Karpas-422 (cell line): Measurements from ENCODE around the gene OR56A1. TPM values are rescaled to one million over a fixed set of nuclear protein-coding genes. Genes with fewer than 3 reads are reported as not detected.

Experiments used
- DNase-seq: peaks from one replicate; pipeline ENCODE4 v3.0.0-alpha.2; 2015
- H2AFZ ChIP-seq: fragments of 200-600 bp; sonication (generic); 2 replicates; pipeline ENCODE4 v1.6.1; 2014; ENCODE audit warnings: antibody characterized with exemption, low read length, mixed read lengths
- H3K27ac ChIP-seq: fragments of 200-600 bp; sonication (generic); 2 replicates; pipeline ENCODE4 v1.5.1; 2014; ENCODE audit warnings: mild to moderate bottlenecking, low read length, moderate library complexity
- H3K27me3 ChIP-seq: fragments of 200-600 bp; sonication (generic); 2 replicates; pipeline ENCODE4 v1.6.1; 2014; ENCODE audit warnings: low read length, mixed read lengths
- H3K36me3 ChIP-seq: fragments of 200-600 bp; sonication (generic); 2 replicates; pipeline ENCODE4 v1.6.1; 2014; ENCODE audit warnings: low read length, mixed read lengths; ENCODE audit not compliant: insufficient read depth
- H3K4me1 ChIP-seq: fragments of 200-600 bp; sonication (generic); 2 replicates; pipeline ENCODE4 v1.6.1; 2014; ENCODE audit warnings: mild to moderate bottlenecking, low read length, mixed read lengths
- H3K4me2 ChIP-seq: fragments of 200-600 bp; sonication (generic); 2 replicates; pipeline ENCODE4 v1.6.1; 2014; ENCODE audit warnings: low read length, low read depth, mild to moderate bottlenecking; ENCODE audit not compliant: poor library complexity, severe bottlenecking
- H3K4me3 ChIP-seq: fragments of 200-600 bp; sonication (generic); 2 replicates; pipeline ENCODE4 v1.5.1; 2014; ENCODE audit warnings: mild to moderate bottlenecking, antibody characterized with exemption, low read length, mixed read lengths
- H3K79me2 ChIP-seq: fragments of 200-600 bp; sonication (generic); 2 replicates; pipeline ENCODE4 v1.6.1; 2014; ENCODE audit warnings: mild to moderate bottlenecking, low read length, mixed read lengths
- H3K9ac ChIP-seq: fragments of 200-600 bp; sonication (generic); 2 replicates; pipeline ENCODE4 v1.6.0; 2014; ENCODE audit warnings: low read length
- H3K9me2 ChIP-seq: fragments of 200-600 bp; sonication (generic), shearing (Covaris generic); replicated peaks from 2 replicates; pipeline ENCODE4 v1.6.0; 2014; ENCODE audit warnings: mild to moderate bottlenecking, low read length, moderate library complexity; ENCODE audit not compliant: insufficient read depth
- H3K9me3 ChIP-seq: fragments of 300-700, 200-600 bp; sonication (generic); 2 replicates; pipeline ENCODE4 v1.6.1; 2014; ENCODE audit warnings: low read length, mixed read lengths
- H4K20me1 ChIP-seq: fragments of 200-600 bp; sonication (generic); 2 replicates; pipeline ENCODE4 v1.6.1; 2014; ENCODE audit warnings: mild to moderate bottlenecking, antibody characterized with exemption, low read length, low read depth; ENCODE audit not compliant: insufficient read depth
- small RNA-seq: library from RNA; depleted of rRNA; stranded (forward); fragments of <200 nt; gene quantifications from one replicate; pipeline ENCODE3, GENCODE V24; 2014
- total RNA-seq: library from RNA; depleted of rRNA; stranded (reverse); fragments of >200 nt; shearing (Covaris generic); gene quantifications from 2 replicates; pipeline ENCODE4 v1.2.3, GENCODE V29; 2014; ENCODE audit warnings: low replicate concordance; rRNA removed

OR56A1 gene
- total RNA-seq, 1 experiment from 2014 or later: not detected

- H3K9me3 ChIP-seq: no peaks in the 10 kb centered on the region
- H3K9ac ChIP-seq: no peak overlapping the region
- no peaks in the 10 kb centered on the region for H3K27me3 ChIP-seq
- no peaks in the 10 kb centered on the region for H3K79me2 ChIP-seq
- no peak for DNase-seq
- no peak overlapping the region for H3K4me2 ChIP-seq
- H3K4me1 ChIP-seq: no peaks in the 10 kb centered on the region
- H3K36me3 ChIP-seq: no peaks in the 10 kb centered on the region
- H4K20me1 ChIP-seq: no peaks in the 10 kb centered on the region
- H2AFZ ChIP-seq: no peak overlapping the region
- no peak overlapping the region for H3K27ac ChIP-seq
- H3K4me3 ChIP-seq: no peak overlapping the region
- no peaks in the 10 kb centered on the region for H3K9me2 ChIP-seq
Measured at GRCh38 chr11:5983443-5983842, 47.1 kb downstream of the OR56A1 start.

- H3K27me3 ChIP-seq: no peaks in the 10 kb centered on the region
- H3K4me2 ChIP-seq: no peak overlapping the region
- H3K9me2 ChIP-seq: no peaks in the 10 kb centered on the region
- no peaks in the 10 kb centered on the region for H3K79me2 ChIP-seq
- no peak for DNase-seq
- H4K20me1 ChIP-seq: no peaks in the 10 kb centered on the region
- no peaks in the 10 kb centered on the region for H3K4me1 ChIP-seq
- H3K4me3 ChIP-seq: no peak overlapping the region
- H3K27ac ChIP-seq: no peak overlapping the region
- no peaks in the 10 kb centered on the region for H3K9me3 ChIP-seq
- H2AFZ ChIP-seq: no peak overlapping the region
- no peaks in the 10 kb centered on the region for H3K36me3 ChIP-seq
- no peak overlapping the region for H3K9ac ChIP-seq
Measured at GRCh38 chr11:5973530-5973929, 57.0 kb downstream of the OR56A1 start.

Small RNA genes lying within 50 kb of the gene (small RNA-seq; reads per million reads assigned to genes)
- gene RNA5SP329: not detected

Other genes with a start within 250 kb of the OR56A1 start
- gene OR52N5, start 247.4 kb downstream of the OR56A1 start, total RNA-seq: not detected in 2 replicates
- not detected in 2 replicates for gene OR52N1, start 239.5 kb downstream of the OR56A1 start, total RNA-seq
- not detected in 2 replicates for gene OR52N2, start 221.8 kb downstream of the OR56A1 start, total RNA-seq
- gene OR52E6, start 188.9 kb downstream of the OR56A1 start, total RNA-seq: not detected in 2 replicates
- gene OR52E8, start 173.1 kb downstream of the OR56A1 start, total RNA-seq: not detected in 2 replicates
- gene OR52E4, start 150.1 kb downstream of the OR56A1 start, total RNA-seq: not detected in 2 replicates
- gene OR52E5, start 137.6 kb downstream of the OR56A1 start, total RNA-seq: not detected in 2 replicates
- not detected in 2 replicates for gene OR56A3, start 88.5 kb downstream of the OR56A1 start, total RNA-seq
- gene OR56A5, start 62.3 kb downstream of the OR56A1 start, total RNA-seq: not detected in 2 replicates
- gene OR52L1, start 43.8 kb downstream of the OR56A1 start, total RNA-seq: not detected in 2 replicates
- not detected in 2 replicates for gene OR56A4, start 23.8 kb downstream of the OR56A1 start, total RNA-seq
- gene OR56B4, start 76.9 kb upstream of the OR56A1 start, total RNA-seq: not detected in 2 replicates
- 0.26 TPM in 1 of 2 replicates, not detected in the other for gene OR52B2, start 139.6 kb upstream of the OR56A1 start, total RNA-seq
- gene OR52W1, start 168.5 kb upstream of the OR56A1 start, total RNA-seq: not detected in 2 replicates
- not detected in 2 replicates for gene C11orf42, start 174.8 kb upstream of the OR56A1 start, total RNA-seq
- gene FHIP1B, start 203.9 kb upstream of the OR56A1 start, total RNA-seq: 33.9 and 53.8 TPM in 2 replicates
- 1.7 and 2.0 TPM in 2 replicates for gene CNGA4, start 208.3 kb upstream of the OR56A1 start, total RNA-seq
- gene CCKBR, start 229.1 kb upstream of the OR56A1 start, total RNA-seq: not detected in 2 replicates